Colonic mucosa (tissue), 4 donors: ENCODE results near the gene MANSC1. TPM values are rescaled to one million over a fixed set of nuclear protein-coding genes. Genes with fewer than 3 reads are reported as not detected.
"Not testable (repeated sequence)": the region's sequence is repeated elsewhere in the genome, so short reads cannot be mapped to it uniquely, and the experiment has no call there.

Experiments used
- DNase-seq: peaks from one replicate; pipeline ENCODE4 v3.0.0-alpha.2; 2020
- H3K27ac ChIP-seq: fragments of 200-600 bp; one replicate; pipeline ENCODE4 v1.8.0; 2021
- H3K27me3 ChIP-seq: fragments of 200-600 bp; one replicate; pipeline ENCODE4 v1.8.0; 2021
- H3K36me3 ChIP-seq: fragments of 200-600 bp; one replicate; pipeline ENCODE4 v1.8.0; 2021
- H3K4me1 ChIP-seq: fragments of 200-600 bp; one replicate; pipeline ENCODE4 v1.8.0; 2021; ENCODE audit warnings: mild to moderate bottlenecking
- H3K4me3 ChIP-seq: fragments of 200-600 bp; one replicate; pipeline ENCODE4 v1.8.0; 2021
- H3K9ac ChIP-seq, 2 donors: one replicate each; pipeline ENCODE4 v1.7.0; 2013; ENCODE audit warnings: control low read depth in 2 of 2, low read depth in 2 of 2, low read length in 2 of 2
- H3K9me3 ChIP-seq: fragments of 200-600 bp; one replicate; pipeline ENCODE4 v1.8.0; 2021
- CTCF ChIP-seq: fragments of 200-600 bp; IDR thresholded peaks from one replicate; pipeline ENCODE4 v1.8.0; 2022; ENCODE audit warnings: antibody characterized with exemption, mild to moderate bottlenecking
- intact Hi-C: fragments of 100-400 bp; cut with DNase I; formaldehyde crosslinking; loops from one replicate; pipeline ENCODE4 v1.14.1; 2022
- total RNA-seq, 2 donors: library from RNA; stranded (reverse); fragmentation: NEBNext Ultra II Directional in 1 of 2; extraction: Animal tissue kit (Norgen Biotek cat#: 25700) in 1 of 2; gene quantifications; one replicate each; pipeline ENCODE4 v1.2.1, GENCODE V29; 2021
- donor health status: healthy.
- donor health status: DM: no; HTN: no; CAD: no.
- donor health status: DM: no; HTN: no; CAD: no.

The MANSC1 gene
- total RNA-seq, 2 donors from 2014 or later: 63.6 to 66.0 TPM

DNA sequence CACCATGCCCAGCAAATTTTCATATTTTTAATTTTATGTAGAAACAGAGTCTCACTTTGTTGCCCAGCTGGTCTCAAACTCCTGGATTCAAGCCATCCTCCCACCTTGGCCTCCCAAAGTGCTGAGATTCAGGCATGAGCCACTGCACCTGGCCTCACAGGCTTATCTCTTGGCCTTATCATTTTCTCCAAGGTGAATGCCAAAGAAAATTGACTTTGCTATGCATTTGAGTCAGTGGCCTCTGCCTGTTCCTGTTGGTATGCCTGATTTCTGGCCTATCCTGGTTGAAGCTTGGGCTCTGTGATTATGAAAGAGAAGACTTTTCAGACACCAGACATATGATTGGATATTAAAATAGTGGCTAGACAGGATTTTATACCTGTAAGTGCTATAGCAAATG is 34.2 kb downstream of the MANSC1 start:
- Histone ChIP-seq H3K27me3 (no peaks in the 10 kb centered on the region), H3K27ac (no peak overlapping the region), H3K9ac (no peak overlapping the region), H3K9me3 (no peaks in the 10 kb centered on the region), H3K4me1 (no peaks in the 10 kb centered on the region), H3K4me3 (no peak overlapping the region), H3K36me3 (no peaks in the 10 kb centered on the region)
- intact Hi-C loops: no loop called here
- DNase-seq: no peak
- TF ChIP-seq CTCF: no peak

- H3K9ac ChIP-seq, H3K4me3 ChIP-seq, H3K27ac ChIP-seq, H3K4me1 ChIP-seq, H3K36me3 ChIP-seq, H3K27me3 ChIP-seq, H3K9me3 ChIP-seq, DNase-seq, intact Hi-C loops: not testable (repeated sequence)
Measured at GRCh38 chr12:12310695-12311094, 39.3 kb downstream of the MANSC1 start.

DNA sequence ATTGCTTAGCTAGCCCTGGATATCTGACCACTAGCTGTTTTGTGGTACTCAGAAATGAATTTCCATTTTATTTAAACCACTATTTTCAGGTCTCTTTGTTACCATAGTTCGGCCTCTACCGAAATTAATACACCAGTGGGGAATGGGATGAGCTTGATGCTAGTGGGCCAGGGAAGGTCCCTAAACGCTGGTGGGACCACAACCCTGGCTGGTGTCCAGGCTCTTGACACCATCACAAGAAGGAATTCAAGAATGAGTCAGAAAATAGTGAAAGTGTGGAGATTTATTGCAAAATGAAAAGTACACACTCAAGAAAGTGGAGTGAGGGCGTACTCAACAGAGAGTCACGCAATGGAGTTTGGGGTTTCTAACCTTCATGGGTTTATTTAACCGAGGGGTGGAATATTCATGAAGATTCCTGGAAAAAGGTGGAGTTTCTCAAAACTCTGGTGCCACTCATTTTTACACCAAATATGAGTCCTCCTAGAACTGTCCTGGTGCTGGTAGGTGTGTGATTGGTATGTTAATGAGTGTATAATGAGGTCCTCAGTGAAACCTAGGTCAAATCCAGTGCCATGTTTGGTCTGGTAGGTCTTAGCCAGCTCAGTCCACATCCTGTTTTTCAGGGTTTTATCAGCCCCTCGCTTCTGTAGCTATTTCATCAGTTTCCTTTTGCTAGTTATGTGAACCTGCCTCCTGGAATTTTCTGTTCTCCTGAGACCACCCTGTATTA is 44.3 kb downstream of the MANSC1 start:
- no peaks in the 10 kb centered on the region for H3K27me3 ChIP-seq
- intact Hi-C loops: no loop called here
- no peaks in the 10 kb centered on the region for H3K9me3 ChIP-seq
- no peak overlapping the region for H3K27ac ChIP-seq
- TF ChIP-seq CTCF: no peak
- no peak overlapping the region for H3K9ac ChIP-seq
- DNase-seq: no peak
- no peaks in the 10 kb centered on the region for H3K36me3 ChIP-seq
- H3K4me1 ChIP-seq: no peaks in the 10 kb centered on the region
- H3K4me3 ChIP-seq: no peak overlapping the region

DNA sequence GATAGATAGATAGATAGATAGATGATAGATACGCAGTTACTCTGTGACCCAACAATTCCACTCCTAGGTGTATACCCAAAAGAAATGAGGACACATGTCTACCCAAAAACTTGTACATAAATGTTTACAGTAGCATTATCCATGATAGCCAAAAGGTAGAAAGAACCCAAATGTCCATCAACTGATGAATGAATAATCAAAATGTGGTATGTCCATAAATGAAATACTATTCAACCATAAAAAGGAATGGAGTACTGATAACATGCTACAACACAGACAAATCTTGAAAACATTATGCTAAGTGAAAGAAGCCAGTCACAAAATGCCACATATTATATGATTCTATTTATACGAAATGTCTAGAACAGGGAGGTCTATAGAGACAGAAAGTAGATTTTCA is 47.1 kb downstream of the MANSC1 start:
- no peak for DNase-seq
- intact Hi-C loops: no loop called here
- no peaks in the 10 kb centered on the region for H3K36me3 ChIP-seq

DNA sequence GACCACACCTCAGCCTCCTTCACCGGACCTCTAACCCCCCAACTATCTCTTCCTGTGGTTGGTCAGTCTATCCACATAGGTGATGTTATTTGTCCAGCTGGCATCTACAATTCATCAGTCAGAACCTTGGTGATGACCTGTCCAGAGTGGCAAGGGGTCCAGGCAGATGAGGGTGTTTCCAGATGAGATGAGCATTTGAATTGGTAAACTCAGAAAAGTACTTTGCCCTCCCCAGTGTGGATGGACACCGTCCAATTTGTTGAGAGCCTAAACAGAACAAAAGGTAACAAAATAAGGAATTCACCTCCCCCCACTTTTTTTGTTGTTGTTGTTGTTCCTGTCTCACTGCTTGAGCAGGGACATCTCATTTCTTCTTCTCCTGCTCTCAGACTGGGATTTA is 48.9 kb downstream of the MANSC1 start:
- H3K9ac ChIP-seq: no peak overlapping the region
- H3K36me3 ChIP-seq: no peaks in the 10 kb centered on the region
- H3K4me3 ChIP-seq: no peak overlapping the region
- H3K27ac ChIP-seq: no peak overlapping the region
- H3K27me3 ChIP-seq: no peaks in the 10 kb centered on the region
- TF ChIP-seq CTCF: no peak
- no peak for DNase-seq
- intact Hi-C loops: no loop called here
- no peaks in the 10 kb centered on the region for H3K4me1 ChIP-seq
- no peaks in the 10 kb centered on the region for H3K9me3 ChIP-seq

More for the DNA sequence above, 47.1 kb downstream of the MANSC1 start:
- H3K4me3 ChIP-seq: no peak overlapping the region
- no peaks in the 10 kb centered on the region for H3K4me1 ChIP-seq
- no peak overlapping the region for H3K9ac ChIP-seq
- TF ChIP-seq CTCF: no peak
- H3K27ac ChIP-seq: no peak overlapping the region
- no peaks in the 10 kb centered on the region for H3K9me3 ChIP-seq
- H3K27me3 ChIP-seq: no peaks in the 10 kb centered on the region

GRCh38 chr12:12297201-12297830 is 52.7 kb downstream of the MANSC1 start:
- intact Hi-C loops: no loop called here
- H3K27ac ChIP-seq: no peak overlapping the region
- no peak for DNase-seq
- H3K27me3 ChIP-seq: no peaks in the 10 kb centered on the region
- no peaks in the 10 kb centered on the region for H3K4me1 ChIP-seq
- H3K9ac ChIP-seq: no peak overlapping the region
- TF ChIP-seq CTCF: no peak
- no peak overlapping the region for H3K4me3 ChIP-seq
- no peaks in the 10 kb centered on the region for H3K36me3 ChIP-seq
- H3K9me3 ChIP-seq: no peaks in the 10 kb centered on the region
